Measurements from ENCODE around the gene MRPL34.
"Not testable (repeated sequence)": the region's sequence is repeated elsewhere in the genome, so short reads cannot be mapped to it uniquely, and the experiment has no call there.

The MRPL34 gene

DNA sequence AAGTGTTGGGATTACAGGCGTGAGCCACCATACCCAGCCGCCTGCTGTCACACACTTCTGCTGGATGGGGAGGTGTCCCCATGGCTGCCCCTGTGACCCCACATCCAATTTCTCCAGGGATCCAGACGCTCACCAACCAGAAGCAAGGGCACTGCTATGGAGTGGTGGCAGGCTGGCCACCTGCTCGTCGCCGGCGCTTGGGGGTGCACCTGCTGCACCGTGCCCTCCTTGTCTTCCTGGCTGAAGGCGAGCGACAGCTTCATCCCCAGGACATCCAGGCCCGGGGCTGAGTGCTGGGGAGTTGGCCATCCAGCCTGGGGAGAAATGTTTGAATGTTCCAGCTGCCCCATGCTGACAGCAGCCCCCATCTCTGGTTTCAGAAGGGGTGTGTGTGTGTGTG, 19.4 kb upstream of the MRPL34 start:
- no peak for DNase-seq

DNA sequence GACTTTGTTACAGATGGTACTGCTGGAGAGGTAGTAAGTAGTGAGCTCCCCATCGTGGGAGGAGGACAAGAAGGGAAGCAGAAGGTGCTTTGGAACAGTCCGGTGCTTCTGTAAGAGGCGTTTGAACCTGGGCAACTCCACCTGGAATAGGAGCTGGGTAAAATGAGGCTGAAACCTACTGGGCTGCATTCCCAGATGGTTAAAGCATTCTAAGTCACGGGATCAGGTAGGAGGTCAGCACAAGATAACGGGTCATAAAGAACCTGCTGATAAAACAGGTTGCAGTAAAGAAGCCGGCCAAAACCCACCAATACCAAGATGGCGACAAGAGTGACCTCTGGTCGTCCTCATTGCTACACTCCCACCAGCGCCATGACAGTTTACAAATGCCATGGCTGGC, 18.9 kb upstream of the MRPL34 start:
- no peak for DNase-seq

DNA sequence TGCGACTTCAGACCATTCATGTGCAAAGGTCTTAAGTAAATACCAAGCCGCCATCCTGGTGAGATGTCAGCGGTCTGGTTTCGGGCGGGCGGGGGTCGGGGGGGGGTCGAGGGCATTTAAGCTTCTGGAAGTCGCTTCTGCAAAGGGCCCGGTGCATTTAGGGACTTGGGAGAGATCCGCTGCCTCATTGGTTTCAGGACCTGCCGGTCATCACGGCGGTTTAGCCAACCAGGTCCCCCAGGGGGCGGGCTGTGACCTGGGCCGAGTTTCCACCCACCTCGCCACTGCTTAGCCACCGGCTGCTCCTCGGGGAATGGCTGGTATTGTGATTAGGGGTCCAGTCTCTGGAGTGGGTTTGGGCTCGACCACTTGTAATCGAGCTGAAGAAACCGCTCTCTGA, 16.2 kb upstream of the MRPL34 start:
- peak; percentile 38 for DNase-seq

GRCh38 chr19:17292301-17293074, 13.2 kb upstream of the MRPL34 start:
- peak; percentile 42 for DNase-seq

- no peak for DNase-seq
Measured at GRCh38 chr19:17293605-17294004, 12.1 kb upstream of the MRPL34 start.

DNA sequence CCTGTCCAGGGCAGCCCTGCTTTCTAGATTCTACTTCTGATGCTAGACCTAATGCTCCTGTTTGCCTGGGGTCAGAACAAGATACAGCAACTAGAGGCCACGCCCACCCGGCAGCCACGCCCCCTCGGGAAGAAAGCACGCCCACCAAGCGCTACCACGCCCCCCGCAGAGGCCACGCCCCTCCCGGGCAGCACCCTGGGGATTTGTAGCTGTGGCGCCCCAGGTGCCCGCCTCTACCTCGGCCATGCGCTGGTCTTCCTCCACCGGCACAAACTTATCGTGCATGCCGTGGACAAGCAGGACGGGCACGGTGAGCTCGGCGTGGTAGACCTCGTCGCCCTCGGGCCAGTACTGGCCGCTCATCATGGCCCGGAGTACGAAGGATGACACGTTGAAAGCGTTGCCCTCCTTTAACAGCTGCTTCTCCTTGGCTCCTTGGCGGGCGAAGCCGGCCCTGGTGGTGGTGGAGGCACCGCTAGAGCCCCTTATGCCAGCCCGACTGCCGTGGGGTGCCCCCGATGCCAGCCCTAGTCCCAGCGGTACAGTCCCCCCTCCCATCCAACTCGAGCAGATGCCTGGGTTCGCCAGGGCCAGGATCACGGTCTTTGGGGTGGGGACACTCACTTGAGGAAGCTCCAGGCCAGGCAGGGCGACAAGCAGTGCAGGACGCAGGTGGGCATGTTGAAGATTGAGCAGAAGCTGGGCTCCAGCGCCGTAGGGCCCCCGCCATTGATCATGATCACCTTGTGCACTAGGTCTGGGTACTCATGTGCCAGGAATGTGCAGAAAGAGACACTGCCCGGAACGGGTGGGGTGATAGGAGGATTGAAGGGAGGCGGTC, 11.4 kb upstream of the MRPL34 start:
- DNase-seq = no peak

- not testable (repeated sequence) for DNase-seq
Measured at GRCh38 chr19:17295551-17295950, 10.1 kb upstream of the MRPL34 start.

DNA sequence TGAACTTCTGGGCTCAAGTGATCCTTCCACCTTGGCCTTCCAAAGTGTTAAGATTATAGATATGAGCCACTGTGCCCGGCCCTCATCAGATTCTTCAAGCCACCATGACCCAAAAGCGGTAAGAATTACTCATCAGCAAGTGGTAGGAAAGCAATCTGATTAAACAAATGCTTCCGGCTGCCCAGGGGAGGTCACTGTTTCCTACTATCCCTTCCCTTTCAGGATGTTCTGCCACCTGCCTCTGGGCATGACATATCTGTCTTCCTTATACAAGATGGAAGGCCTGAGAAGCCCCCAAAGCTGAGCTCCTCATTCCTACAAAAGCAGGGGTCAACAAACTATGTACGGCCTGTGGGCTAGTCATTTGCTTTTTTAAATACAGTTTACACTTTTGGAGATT, 9.4 kb upstream of the MRPL34 start:
- DNase-seq = no peak

DNA sequence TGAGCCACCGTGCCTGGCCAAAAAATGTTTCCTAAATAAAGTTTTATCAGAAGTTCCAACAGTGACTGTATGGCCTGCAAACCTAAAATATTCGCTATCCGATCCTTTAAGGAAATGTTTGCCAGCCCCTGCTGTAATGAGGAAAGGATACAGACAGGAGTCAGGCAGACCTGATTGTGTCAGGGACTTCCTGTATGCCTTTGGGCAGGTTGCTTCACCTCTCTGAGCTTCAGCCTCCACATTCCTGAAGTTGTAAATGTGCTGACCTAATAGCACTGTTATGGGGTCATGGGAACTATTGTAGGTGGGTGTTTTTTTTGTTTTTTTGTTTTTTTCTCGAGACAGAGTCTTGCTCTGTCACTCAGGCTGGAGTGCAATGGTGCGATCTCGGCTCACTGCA, 8.7 kb upstream of the MRPL34 start:
- DNase-seq = no peak

- DNase-seq = no peak
Measured at GRCh38 chr19:17300992-17301619, 4.6 kb upstream of the MRPL34 start.

DNA sequence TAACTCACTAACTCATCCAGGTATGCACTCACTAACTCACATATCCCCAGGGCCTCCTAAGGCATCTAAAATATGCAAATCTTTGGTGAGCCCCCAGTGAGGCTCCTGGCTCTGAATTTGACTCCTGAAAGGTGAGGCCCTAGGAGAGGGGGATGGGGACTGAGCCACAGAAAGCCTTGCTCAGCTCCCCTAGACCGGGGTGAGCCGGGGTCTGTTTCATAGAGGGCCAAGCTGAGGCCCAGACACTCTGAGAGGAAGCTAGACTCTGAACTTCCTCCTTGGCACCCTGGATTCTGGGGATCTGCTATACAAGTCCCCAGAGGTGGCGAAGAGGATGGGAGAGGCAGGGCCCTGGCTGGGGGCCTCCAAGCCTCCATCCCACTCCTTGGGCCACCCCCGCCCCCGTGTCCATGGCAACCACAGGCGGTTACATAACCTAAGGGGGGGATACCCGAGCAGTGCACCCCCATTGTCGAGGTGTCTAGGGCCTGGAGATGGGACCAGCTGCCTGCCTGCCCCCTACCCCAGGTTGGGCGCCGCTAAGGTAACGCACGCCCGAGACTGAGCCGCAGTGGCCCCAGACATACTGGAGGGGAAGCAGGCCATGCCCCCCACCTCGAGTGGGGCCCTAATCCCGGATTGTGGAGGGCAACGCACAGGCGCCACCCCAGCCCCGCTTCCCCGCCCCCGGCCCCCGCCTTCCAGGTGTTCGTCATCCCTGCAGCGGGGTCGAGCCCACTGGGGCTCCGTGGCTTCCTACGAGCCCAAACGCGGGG, 3.1 kb upstream of the MRPL34 start:
- DNase-seq = no peak

DNA sequence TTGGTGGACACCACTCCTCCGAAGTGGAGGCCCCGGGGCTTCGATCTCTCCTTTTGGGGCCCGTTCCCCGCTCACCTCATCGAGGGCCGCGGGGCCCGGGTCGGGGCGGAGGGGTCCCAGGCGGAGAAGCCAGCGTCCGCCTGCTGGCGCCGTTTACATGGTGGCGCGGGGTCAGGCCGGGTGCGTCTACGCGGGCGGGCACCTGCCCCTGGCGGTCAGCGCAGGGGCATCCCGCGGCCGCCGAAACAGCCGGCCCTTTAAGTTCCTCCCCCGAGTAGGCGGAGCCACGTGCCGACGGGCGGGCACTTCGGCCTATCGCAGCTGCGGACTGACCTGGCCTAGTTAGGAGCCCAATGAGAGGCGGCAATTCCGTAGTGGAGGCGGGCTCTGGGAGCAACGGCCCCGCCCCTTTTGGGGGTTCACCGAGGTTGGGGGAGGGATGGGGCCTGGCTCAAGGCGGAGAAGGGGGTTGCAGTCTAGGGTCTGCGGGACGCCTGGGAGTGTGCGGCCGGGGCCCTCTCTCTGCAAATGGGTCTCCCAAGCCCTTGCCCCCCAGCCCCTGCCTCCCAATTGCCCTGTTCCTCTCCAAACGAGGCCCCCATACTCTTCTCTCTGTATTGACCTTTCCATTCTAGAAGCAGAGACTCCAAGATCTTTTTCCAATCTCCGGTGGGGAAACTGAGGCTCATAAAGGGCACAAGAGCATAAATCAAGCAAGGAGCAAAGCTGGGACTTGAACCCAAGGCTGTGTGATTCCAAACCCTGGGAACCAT, 2.3 kb upstream of the MRPL34 start, which contains the start of gene ABHD8:
TSS of gene ABHD8 (minus strand) at position 259 of the 773 bp plus-strand sequence. CDS start 1,809 bp downstream, outside the sequence.
- peak; percentile 80 for DNase-seq

- no peak for DNase-seq
Measured at GRCh38 chr19:17303940-17304267, 1.8 kb upstream of the MRPL34 start.

DNA sequence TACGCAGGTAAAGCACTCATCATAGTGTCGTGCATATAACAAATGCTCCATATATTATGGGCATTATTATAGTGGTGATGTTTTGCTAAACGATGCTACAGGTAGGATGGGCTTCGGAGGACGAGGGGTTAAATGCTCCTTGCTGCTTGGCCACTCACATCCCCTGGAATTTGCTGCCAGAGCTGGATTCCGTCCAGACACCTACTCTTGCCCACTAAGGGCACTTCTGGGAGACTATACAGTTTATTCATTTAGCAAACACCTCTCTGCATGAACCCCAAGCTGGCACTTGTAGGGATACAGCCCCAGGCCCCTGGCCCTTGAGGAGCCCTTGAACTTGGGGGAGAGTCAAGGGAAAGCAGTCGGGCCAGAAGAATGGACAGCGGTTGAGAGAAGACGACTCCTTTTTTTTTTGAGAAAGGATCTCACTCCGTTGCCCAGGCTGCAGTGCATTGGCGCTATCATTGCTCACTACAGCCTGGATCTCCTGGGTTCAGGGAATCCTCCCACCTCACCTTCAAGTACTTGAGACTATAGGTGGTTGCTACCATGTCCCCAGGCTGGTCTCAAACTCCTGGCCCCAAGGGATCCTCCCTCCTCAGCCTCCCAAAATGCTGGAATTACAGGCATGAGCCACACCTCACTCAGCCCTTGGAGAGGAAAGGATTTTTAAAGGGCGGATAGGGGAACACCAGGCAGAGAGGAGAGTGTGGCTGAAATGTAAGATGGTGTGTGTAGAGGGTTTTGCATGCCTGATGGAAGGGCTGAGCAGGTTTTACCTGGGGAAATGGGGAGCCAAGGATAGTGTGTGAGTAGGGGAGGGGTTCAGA, 1.1 kb upstream of the MRPL34 start:
- no peak for DNase-seq

DNA sequence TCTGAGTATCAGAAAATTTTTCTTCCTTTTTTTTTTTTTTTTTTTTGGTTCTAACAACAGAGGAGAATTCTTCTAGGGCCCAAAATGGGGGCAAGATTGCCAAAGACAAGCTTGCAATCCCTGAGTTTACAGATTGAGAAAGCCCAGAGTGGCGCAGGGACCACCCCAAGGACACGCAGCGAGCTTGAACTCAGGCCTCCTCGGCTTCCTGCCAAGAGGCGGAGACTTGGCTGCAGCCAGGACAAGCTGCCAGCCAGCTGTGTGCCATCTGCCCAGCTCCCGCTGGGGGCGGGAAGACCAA, 506 bp upstream of the MRPL34 start:
- no peak for DNase-seq

DNA sequence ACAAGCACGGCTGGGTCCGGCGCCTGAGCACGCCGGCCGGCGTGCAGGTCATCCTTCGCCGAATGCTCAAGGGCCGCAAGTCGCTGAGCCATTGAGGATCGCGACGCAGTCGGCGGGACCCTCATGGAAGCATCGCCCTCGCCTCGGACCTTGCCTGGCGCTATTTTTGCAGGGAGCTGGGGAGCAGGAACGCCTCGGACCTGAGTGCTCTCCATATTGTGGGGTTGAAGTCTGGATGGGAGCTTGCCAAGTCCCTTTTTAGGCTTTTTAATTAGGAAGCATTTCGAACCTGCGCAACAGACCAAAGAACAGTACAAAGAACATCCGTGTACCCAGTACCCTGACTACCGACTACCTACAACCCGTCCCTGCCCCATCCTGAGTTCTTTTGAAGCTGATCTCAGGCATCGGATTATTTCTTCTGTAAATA, 628 bp downstream of the MRPL34 start:
- no peak for DNase-seq

DNA sequence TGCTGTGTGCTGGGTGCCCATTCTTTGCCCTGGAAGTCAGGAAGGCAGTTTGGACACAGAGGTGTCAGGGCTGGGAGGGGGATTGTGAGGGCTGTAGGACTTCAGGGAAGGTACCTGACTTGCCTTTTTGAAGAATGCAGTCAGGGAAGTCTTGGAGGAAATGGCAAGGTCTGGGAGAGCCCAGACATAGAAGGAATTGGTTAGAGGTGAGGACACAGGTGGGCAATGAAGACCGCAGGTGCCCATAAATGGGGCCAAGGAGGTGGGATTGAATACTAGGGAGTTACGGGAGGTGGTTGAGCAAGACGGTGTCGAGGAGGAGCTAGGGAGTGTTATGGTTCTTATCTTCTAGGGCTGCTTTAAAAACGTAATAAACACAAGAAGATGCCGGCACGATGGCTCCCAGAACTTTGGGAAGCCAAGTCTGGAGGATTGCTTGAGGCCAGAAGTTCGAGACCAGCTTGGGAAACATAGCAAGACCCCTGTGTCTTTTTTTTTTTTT, 2.3 kb downstream of the MRPL34 start:
- DNase-seq = no peak

DNA sequence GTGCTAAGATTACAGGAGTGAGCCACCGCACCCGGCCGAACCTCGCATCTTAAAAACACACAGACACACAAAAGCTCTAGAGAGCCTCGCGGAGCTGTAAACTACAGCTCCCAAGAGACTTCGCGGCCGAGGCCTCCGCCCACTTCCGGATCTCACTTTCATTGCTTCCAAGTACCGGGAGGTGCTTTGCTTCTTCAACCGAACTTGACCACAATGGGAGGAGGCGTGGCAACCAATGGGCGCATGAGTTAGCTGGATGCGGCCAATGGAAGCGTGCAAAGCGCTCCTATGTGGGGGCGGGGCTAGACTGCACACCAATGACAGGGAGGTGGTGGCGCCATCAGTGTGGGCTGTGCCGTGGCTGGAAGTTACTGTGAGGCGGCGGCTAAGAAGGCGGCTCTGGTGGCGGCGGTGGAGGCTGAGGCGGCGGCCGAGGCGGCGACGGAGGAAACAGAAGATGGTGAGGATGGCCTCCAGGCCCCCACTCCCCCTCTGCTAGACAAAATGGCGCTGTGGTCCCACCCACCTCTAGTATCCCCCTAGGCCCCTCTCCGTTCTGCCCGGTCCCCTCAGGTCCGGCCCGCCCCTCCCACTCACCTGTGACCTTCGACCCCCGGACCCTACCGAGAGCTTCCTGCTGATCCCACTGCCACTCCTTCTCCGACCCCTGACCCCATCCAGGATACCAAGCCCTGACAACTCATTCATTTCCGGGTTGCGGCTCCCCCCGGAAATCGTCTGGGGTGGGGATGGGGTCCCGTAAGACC, 3.7 kb downstream of the MRPL34 start, which contains the start of gene DDA1:
TSS of gene DDA1 (plus strand) at position 366 of the 767 bp plus-strand sequence. CDS start at position 458, 92 bp downstream.
- DNase-seq = peak; percentile 95

- no peak for DNase-seq
Measured at GRCh38 chr19:17309965-17310461, 4.3 kb downstream of the MRPL34 start.

Measured in GOT3 (cell line).